ENCODE results near the gene LCE3A. TPM values are rescaled to one million over a fixed set of nuclear protein-coding genes. Genes with fewer than 3 reads are reported as not detected.
"Not testable (repeated sequence)": the region's sequence is repeated elsewhere in the genome, so short reads cannot be mapped to it uniquely, and the experiment has no call there.

LCE3A gene, protein sequence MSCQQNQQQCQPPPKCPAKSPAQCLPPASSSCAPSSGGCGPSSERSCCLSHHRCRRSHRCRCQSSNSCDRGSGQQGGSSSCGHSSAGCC
- polyA plus RNA-seq: not detected

DNA sequence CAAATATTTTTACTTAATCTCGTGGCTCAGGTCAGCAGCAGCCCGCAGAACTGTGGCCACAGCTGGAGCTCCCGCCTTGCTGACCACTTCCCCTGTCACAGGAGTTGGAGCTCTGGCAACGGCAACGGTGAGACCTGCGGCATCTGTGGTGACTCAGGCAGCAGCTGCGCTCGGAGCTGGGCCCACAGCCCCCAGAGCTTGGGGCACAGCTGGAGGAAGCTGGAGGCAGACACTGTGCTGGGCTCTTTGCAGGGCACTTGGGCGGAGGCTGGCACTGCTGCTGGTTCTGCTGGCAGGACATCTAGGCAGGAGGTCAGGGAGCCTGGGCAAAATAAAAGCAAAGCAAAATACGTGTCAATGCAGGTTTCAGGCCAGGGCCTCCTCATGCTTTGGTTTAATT, at the start of gene LCE3A:
Gene LCE3A (minus strand): TSS at position 301 of the 400 bp plus-strand sequence. CDS start 0 bp downstream, at position 301.
- Mint-ChIP-seq H3K27me3 (ENCODE audit: low read depth in 3 of 3) (peaks cover 2 to 15% (median 6%) of the 10 kb centered on the region in 3 donors), H3K27ac (no peak within 1 kb of the TSS), H3K36me3 (peaks cover 4 to 5% (median 4%) of the 10 kb centered on the region in 3 donors), H3K4me1 (peaks cover 0 to 4% of the 10 kb centered on the region in 2 donors), H3K4me3 (no peak within 1 kb of the TSS), H3K9me3 (peaks cover 6 to 20% (median 12%) of the 10 kb centered on the region in 6 donors)
- DNase-seq: peak in 1 of 3 donors; percentile 3

DNA sequence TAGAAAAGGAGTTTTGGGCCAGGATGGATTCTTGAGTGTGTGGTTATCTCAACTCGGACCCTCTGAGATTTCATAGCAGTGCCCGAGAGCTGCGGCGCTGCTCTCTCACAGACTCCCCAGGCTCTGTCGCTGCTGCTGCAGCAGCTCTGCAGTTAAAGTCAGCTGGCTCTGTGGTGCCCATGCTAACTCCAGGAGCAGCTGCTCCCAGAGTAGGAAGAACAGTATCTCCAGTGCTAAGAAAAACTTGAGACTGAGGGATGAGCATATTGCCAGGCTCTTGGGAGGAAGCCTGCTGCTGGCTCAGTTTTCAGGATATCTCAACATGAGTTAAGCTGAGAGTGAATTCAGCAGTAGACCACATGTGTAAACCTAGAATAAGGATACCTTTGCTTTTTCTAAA, 44.7 kb upstream of the LCE3A start:
- Mint-ChIP-seq H3K27me3 (ENCODE audit: low read depth in 3 of 3) (peaks cover 0 to 2% (median 0%) of the 10 kb centered on the region in 3 donors), H3K27ac (no peak overlapping the region), H3K36me3 (no peaks in the 10 kb centered on the region), H3K4me1 (no peaks in the 10 kb centered on the region), H3K4me3 (no peak overlapping the region), H3K9me3 (no peaks in the 10 kb centered on the region)
- DNase-seq: no peak

DNA sequence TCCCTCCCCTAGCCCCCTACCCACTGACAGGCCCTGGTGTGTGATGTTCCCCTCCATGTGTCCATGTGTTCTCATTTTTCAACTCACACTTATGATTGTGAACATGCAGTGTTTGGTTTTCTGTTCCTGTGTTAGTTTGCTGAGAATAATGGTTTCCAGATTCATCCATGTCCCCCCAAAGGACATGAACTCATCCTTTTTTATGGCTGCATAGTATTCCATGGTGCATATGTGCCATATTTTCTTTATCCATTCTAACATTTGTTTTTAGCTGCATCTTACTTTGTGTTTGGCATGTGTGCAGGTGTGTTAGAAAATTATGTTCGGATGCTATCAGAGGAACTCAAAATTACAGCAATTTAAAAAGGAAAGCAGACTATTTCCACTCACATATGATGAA, 43.3 kb upstream of the LCE3A start:
- H3K4me3 Mint-ChIP-seq; H3K36me3 Mint-ChIP-seq; H3K27me3 Mint-ChIP-seq (ENCODE audit: low read depth in 3 of 3); H3K27ac Mint-ChIP-seq; H3K9me3 Mint-ChIP-seq; H3K4me1 Mint-ChIP-seq; DNase-seq: not testable (repeated sequence)

DNA sequence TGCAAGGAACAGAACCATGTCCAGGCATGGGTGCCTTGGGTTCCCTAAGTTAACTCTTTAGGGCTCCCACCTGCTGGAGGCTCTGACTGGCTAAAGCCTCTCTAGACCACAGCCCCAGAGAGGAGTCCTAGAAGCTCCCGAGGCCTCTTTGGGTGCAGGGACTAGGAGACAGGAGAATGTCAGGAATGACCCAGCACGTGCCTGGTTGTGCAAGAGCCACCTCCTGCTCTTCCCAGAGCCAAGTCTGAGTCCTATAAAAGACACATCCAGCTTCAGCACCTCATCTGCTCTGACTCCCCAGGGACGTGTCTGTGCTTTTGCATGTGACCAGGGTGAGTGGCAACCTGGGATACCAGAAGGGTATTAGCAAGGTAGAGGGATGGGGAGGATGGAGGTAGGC, 40.2 kb upstream of the LCE3A start, which contains the start of gene LCE2D:
Gene LCE2D (plus strand): TSS at position 283 of the 400 bp plus-strand sequence. CDS start 726 bp downstream, outside the sequence.
- no peak for DNase-seq
- Mint-ChIP-seq H3K27ac (no peak within 1 kb of the TSS), H3K4me3 (no peak within 1 kb of the TSS), H3K27me3 (ENCODE audit: low read depth in 3 of 3) (peaks cover 0 to 2% (median 2%) of the 10 kb centered on the region in 3 donors), H3K4me1 (no peaks in the 10 kb centered on the region), H3K36me3 (no peaks in the 10 kb centered on the region), H3K9me3 (no peaks in the 10 kb centered on the region)

DNA sequence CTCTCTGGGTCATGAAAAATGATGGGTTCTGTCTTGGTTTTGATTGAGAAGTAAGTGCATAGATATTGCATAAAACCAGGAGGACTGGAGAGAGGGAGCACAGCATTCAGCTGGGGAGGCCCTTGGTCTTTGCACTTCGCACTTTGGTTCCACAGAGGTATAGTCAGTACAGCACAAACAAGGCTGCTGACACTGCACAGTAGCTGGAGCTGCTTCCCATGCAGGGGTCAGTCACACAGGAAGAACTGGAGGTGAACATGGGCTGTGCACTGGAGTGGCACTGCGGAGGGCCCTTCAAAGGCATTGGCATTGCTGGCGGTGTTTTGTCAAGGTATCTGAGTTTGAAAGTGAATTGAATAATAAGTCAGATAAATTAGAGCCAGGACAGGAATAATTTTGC, 35.7 kb upstream of the LCE3A start:
- Mint-ChIP-seq H3K4me3 (no peak overlapping the region), H3K36me3 (no peaks in the 10 kb centered on the region), H3K9me3 (no peaks in the 10 kb centered on the region), H3K27ac (no peak overlapping the region), H3K27me3 (ENCODE audit: low read depth in 3 of 3) (peaks cover 0 to 3% (median 2%) of the 10 kb centered on the region in 3 donors), H3K4me1 (peaks cover 0 to 7% of the 10 kb centered on the region in 2 donors)
- DNase-seq: no peak

DNA sequence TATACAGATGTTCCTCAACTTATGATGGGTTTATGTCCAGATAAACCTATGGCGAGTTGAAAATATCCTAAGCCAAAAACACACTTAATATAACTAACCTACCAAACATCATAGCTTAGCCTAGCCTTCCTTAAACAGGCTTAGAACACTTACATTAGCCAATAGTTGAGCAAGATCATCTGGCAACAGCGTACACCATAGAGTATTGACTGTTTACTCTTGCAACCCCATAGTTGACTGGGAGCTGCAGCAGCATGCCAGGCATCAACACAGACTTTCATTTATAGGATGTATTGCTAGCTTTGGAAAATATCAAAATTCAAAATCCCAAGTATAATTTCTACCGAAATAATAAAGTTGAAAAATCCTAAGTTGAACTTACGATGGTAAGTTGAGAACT, 34.8 kb upstream of the LCE3A start:
- Mint-ChIP-seq H3K9me3 (no peaks in the 10 kb centered on the region), H3K4me3 (no peak overlapping the region), H3K27me3 (ENCODE audit: low read depth in 3 of 3) (peaks cover 0 to 3% (median 2%) of the 10 kb centered on the region in 3 donors), H3K36me3 (no peaks in the 10 kb centered on the region), H3K27ac (no peak overlapping the region), H3K4me1 (peaks cover 0 to 7% of the 10 kb centered on the region in 2 donors)
- DNase-seq: no peak

DNA sequence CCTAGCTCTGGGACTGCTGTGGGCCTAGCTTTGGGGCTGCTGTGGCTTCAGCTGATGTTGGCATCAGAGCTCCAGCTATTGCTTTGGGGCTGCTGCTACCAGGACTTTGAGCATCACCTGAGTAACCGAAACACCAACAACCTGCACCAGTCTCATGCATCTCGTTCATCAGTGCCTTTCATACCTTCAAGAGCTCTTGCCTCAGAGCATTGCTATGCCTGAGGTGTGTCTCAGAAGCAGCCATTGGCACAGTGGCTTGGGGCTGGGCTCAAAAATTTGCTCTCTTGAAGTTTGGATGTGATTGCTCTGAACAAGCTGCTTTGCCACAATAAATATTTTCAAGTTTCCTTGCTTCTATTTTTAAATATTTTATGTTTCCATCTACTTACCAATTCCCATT, 33.6 kb upstream of the LCE3A start:
- H3K4me3 Mint-ChIP-seq: no peak overlapping the region
- no peak overlapping the region for H3K27ac Mint-ChIP-seq
- no peaks in the 10 kb centered on the region for H3K36me3 Mint-ChIP-seq
- peaks cover 0 to 7% of the 10 kb centered on the region in 2 donors for H3K4me1 Mint-ChIP-seq
- no peaks in the 10 kb centered on the region for H3K9me3 Mint-ChIP-seq
- H3K27me3 Mint-ChIP-seq (ENCODE audit: low read depth in 3 of 3): peaks cover 0 to 3% (median 2%) of the 10 kb centered on the region in 3 donors
- DNase-seq: no peak

DNA sequence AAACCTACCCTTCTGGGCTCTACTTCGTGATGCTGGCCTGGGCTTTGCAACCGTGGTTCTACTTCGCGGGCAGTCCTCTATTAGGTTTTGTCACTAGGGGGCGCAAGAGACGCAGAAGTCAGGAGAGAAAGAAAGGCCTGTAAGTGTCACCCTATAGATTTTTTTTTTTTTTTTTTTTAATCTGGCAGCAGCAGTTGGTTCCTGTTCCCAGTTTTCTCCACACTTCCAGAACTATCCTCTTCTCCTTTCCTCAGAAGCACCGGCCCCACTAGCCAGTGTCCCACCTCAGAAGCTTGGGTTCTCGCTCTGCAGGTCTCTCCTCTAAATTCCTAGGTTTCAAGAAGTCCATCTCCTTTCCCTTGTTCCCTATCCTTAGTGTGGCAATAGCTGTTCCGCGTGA, 31.2 kb upstream of the LCE3A start:
- DNase-seq: peak; percentile 3 to 27 (median 7)
- H3K4me1 Mint-ChIP-seq: peaks cover 0 to 7% of the 10 kb centered on the region in 2 donors
- H3K4me3 Mint-ChIP-seq: no peak overlapping the region
- H3K36me3 Mint-ChIP-seq: no peaks in the 10 kb centered on the region
- peaks cover 0 to 3% (median 2%) of the 10 kb centered on the region in 3 donors for H3K27me3 Mint-ChIP-seq (ENCODE audit: low read depth in 3 of 3)
- H3K27ac Mint-ChIP-seq: no peak overlapping the region
- no peaks in the 10 kb centered on the region for H3K9me3 Mint-ChIP-seq

DNA sequence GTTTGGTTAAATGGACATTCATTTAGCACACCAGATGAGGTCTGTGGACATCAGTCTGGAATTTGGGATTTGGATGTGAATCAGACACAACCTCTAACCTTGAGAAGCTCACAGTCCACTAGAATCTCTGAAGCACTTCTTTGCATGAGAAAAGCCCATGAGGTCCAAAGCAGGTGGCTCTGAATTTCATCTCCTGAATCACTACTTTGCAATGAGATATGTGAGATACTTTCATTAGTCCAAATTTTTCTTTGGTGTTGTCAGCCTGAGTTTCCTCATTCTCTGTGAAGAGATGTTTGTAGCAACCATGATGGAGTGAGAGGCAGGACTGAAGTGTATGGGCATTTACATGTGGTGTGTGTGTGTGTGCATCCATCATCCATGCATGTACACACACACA, 23.8 kb upstream of the LCE3A start:
- Mint-ChIP-seq H3K9me3 (peaks cover 0 to 2% (median 0%) of the 10 kb centered on the region in 6 donors), H3K27me3 (ENCODE audit: low read depth in 3 of 3) (peaks cover 0 to 6% (median 1%) of the 10 kb centered on the region in 3 donors)

DNA sequence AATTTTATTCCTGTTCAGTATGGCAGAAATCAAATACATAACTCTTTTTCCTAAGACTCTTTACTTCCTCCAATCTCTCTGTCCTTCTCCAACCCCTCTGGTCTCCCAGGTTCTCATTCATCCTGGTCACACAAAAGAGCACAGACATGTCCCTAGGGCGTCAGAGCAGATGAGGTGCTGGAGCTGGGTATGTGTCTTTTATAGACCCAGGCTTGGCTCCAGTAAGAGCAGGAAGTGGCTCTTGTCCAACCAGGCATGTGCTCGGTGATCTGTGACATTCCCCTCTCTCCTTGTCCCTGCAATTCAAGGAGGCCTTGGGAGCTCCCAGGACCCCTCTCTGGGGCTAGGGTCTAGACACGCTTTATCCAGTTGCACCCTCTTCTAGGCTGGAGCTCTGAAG, 22.2 kb upstream of the LCE3A start:
- Mint-ChIP-seq H3K9me3 (peaks cover 0 to 4% (median 0%) of the 10 kb centered on the region in 6 donors), H3K4me1 (no peaks in the 10 kb centered on the region), H3K4me3 (no peak overlapping the region), H3K36me3 (no peaks in the 10 kb centered on the region), H3K27me3 (ENCODE audit: low read depth in 3 of 3) (peaks cover 0 to 6% (median 1%) of the 10 kb centered on the region in 3 donors), H3K27ac (no peak overlapping the region)
- DNase-seq: no peak

More for the DNA sequence above, 23.8 kb upstream of the LCE3A start:
- H3K27ac Mint-ChIP-seq: no peak overlapping the region
- no peak overlapping the region for H3K4me3 Mint-ChIP-seq
- no peaks in the 10 kb centered on the region for H3K4me1 Mint-ChIP-seq
- no peak for DNase-seq
- no peaks in the 10 kb centered on the region for H3K36me3 Mint-ChIP-seq

DNA sequence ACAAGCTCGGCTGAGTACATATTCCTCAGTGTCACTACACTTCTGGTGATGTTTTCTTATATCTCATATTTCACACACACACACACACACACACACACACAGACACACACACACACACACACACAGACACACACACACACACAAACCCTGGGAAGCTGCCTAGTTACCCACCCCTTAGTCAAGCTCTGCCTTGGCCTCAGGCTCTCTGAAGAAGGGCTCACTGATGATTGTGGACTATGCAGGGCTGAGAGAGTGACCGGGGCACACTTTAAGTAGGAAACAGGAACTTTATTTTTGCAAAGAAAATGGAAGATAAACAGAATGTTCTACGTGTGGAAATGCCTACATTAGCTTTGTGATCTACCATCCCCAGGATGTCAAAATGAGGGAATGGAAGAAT, 21.0 kb upstream of the LCE3A start:
- Mint-ChIP-seq H3K4me3 (no peak overlapping the region), H3K27ac (no peak overlapping the region), H3K9me3 (peaks cover 0 to 6% (median 0%) of the 10 kb centered on the region in 6 donors), H3K36me3 (no peaks in the 10 kb centered on the region), H3K27me3 (ENCODE audit: low read depth in 3 of 3) (peaks cover 1 to 6% (median 3%) of the 10 kb centered on the region in 3 donors), H3K4me1 (no peaks in the 10 kb centered on the region)
- no peak for DNase-seq

DNA sequence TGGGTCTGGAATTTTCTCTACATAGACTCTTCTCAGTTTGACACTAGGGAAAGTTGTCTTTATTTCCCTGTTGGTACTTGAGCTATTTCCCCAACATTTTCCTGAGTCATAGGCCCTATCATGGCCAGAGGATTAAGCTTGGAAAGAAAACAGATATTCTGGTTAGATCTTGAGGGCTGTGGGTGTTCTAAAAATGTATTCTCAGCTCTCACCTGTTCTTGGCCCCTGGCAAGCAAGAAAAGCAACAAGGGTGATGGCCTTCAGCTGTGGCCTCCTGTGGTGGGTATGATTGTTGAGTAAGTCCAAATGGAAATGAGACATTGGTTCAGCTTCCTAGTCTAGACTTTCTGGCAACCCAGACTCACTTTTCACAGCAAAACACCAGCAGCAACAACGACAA, 17.4 kb upstream of the LCE3A start:
- Mint-ChIP-seq H3K9me3 (peaks cover 0 to 6% (median 0%) of the 10 kb centered on the region in 6 donors), H3K4me1 (no peaks in the 10 kb centered on the region), H3K27ac (no peak overlapping the region), H3K27me3 (ENCODE audit: low read depth in 3 of 3) (peaks cover 1 to 9% (median 3%) of the 10 kb centered on the region in 3 donors), H3K4me3 (no peak overlapping the region), H3K36me3 (no peaks in the 10 kb centered on the region)
- DNase-seq: no peak

DNA sequence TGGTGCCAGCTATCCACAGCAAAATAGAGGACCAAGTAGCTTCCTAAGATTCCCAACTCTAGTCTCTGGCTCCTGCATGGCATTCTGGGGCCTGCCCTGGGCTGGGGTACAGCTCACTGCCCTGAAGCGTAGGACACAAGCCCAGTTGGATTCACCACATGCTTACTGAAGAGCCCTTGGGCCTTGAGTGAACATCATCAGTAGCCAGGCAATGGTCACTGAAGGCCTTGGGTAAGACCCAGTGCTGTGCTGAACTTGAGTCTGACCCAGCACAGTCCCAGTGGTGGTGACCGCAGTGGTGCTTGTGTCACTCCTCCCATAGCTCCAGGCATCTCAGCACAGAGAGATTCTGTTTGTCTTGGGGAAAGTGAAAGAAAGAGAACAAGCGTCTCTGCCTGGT, 7.7 kb upstream of the LCE3A start:
- Mint-ChIP-seq H3K27ac (no peak overlapping the region), H3K36me3 (no peaks in the 10 kb centered on the region), H3K4me1 (no peaks in the 10 kb centered on the region), H3K9me3 (peaks cover 0 to 2% (median 0%) of the 10 kb centered on the region in 6 donors), H3K27me3 (ENCODE audit: low read depth in 3 of 3) (peaks cover 0 to 7% (median 5%) of the 10 kb centered on the region in 3 donors), H3K4me3 (no peak overlapping the region)
- DNase-seq: no peak

DNA sequence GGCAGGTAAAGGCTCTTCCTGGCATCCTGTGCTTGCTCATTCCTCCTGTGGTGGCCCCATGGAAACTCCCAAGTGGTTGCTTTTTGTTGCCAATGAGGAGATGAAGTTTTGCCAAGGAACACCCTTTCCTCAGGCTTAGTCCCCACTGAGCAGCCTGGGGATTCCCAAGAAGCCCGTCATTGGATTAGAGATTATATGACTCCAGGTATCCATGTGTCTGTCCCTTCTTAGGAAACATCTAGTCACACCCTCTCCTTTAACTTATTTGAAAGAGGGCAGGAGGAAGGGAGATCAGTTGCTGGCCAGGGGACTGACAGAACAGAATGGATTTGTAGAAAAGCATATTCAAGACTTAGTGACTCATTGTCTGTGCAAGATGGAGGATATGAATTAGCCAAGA, 3.8 kb upstream of the LCE3A start:
- H3K9me3 Mint-ChIP-seq: peaks cover 0 to 2% (median 0%) of the 10 kb centered on the region in 6 donors
- H3K36me3 Mint-ChIP-seq: no peaks in the 10 kb centered on the region
- peaks cover 0 to 4% of the 10 kb centered on the region in 2 donors for H3K4me1 Mint-ChIP-seq
- no peak for DNase-seq
- no peak overlapping the region for H3K4me3 Mint-ChIP-seq
- no peak overlapping the region for H3K27ac Mint-ChIP-seq
- H3K27me3 Mint-ChIP-seq (ENCODE audit: low read depth in 3 of 3): peaks cover 5 to 10% (median 6%) of the 10 kb centered on the region in 3 donors

Measured in immature natural killer cell (primary cell).